MM.1S (cell line): ENCODE results near the gene KLHDC1.

Experiments
- DNase-seq: peaks from one replicate; pipeline ENCODE4 v3.0.0-alpha.2; 2015
- H2AFZ ChIP-seq: fragments of 300-600 bp; sonication (generic); 2 replicates; pipeline ENCODE4 v1.6.0; 2016; ENCODE audit warnings: antibody characterized with exemption, low read length
- H3F3A ChIP-seq: fragments of 300-600 bp; sonication (generic); 2 replicates; pipeline ENCODE4 v1.6.1; 2016; ENCODE audit warnings: mild to moderate bottlenecking, antibody characterized with exemption, low read length, moderate library complexity, mixed read lengths; ENCODE audit not compliant: insufficient read depth
- H3K27ac ChIP-seq: fragments of 300-600 bp; sonication (generic); 2 replicates; pipeline ENCODE4 v1.5.1; 2016; ENCODE audit warnings: mild to moderate bottlenecking, low read length
- H3K27me3 ChIP-seq: fragments of 300-600 bp; sonication (generic); replicated peaks from 2 replicates; pipeline ENCODE4 v1.6.0; 2016; ENCODE audit warnings: low read length; ENCODE audit not compliant: insufficient read depth
- H3K36me3 ChIP-seq: fragments of 300-600 bp; sonication (generic); replicated peaks from 2 replicates; pipeline ENCODE4 v1.6.1; 2016; ENCODE audit warnings: mild to moderate bottlenecking, low read length, mixed read lengths; ENCODE audit not compliant: insufficient read depth
- H3K4me1 ChIP-seq: fragments of 300-600 bp; sonication (generic); 2 replicates; pipeline ENCODE4 v1.6.1; 2016; ENCODE audit warnings: low read length, mixed read lengths
- H3K4me2 ChIP-seq: fragments of 300-600 bp; sonication (generic); 2 replicates; pipeline ENCODE4 v1.6.0; 2016; ENCODE audit warnings: low read depth, low read length
- H3K4me3 ChIP-seq: fragments of 300-600 bp; sonication (generic); 2 replicates; pipeline ENCODE4 v1.5.1; 2016; ENCODE audit warnings: low read length, mixed read lengths
- H3K79me2 ChIP-seq: fragments of 300-600 bp; sonication (generic); 2 replicates; pipeline ENCODE4 v1.6.1; 2016; ENCODE audit warnings: mixed run types, low read length, mixed read lengths
- H3K9ac ChIP-seq: fragments of 300-600 bp; sonication (generic); 2 replicates; pipeline ENCODE4 v1.6.1; 2016; ENCODE audit warnings: low read length, mixed read lengths
- H3K9me2 ChIP-seq: fragments of 300-600 bp; sonication (generic); replicated peaks from 2 replicates; pipeline ENCODE4 v1.6.1; 2016; ENCODE audit warnings: mild to moderate bottlenecking, low read length, mixed read lengths; ENCODE audit not compliant: insufficient read depth
- H3K9me3 ChIP-seq: fragments of 300-600 bp; sonication (generic); replicated peaks from 2 replicates; pipeline ENCODE4 v1.6.1; 2016; ENCODE audit warnings: mild to moderate bottlenecking, low read length, mixed read lengths; ENCODE audit not compliant: insufficient read depth
- H4K20me1 ChIP-seq: fragments of 300-600 bp; sonication (generic); 2 replicates; pipeline ENCODE4 v1.6.1; 2016; ENCODE audit warnings: mild to moderate bottlenecking, low read length, moderate library complexity, mixed read lengths; ENCODE audit not compliant: insufficient read depth
- EZH2 ChIP-seq: fragments of 300-600 bp; sonication (generic); optimal IDR thresholded peaks from 2 replicates; pipeline ENCODE3; 2017; ENCODE audit warnings: low read depth, mild to moderate bottlenecking, antibody characterized with exemption, low read length, mixed read lengths
- EZH2phosphoT487 ChIP-seq: fragments of 300-600 bp; sonication (generic); IDR thresholded peaks from 2 replicates; pipeline ENCODE4 v1.6.1; 2018; ENCODE audit warnings: antibody characterized with exemption, low read length
- TF ChIP-seq, protein P1 (sequence below): fragments of 300-600 bp; sonication (generic); IDR thresholded peaks from 2 replicates; pipeline ENCODE4 v1.5.1; 2016; ENCODE audit warnings: antibody characterized with exemption, low read length, mixed read lengths

The KLHDC1 gene

DNA sequence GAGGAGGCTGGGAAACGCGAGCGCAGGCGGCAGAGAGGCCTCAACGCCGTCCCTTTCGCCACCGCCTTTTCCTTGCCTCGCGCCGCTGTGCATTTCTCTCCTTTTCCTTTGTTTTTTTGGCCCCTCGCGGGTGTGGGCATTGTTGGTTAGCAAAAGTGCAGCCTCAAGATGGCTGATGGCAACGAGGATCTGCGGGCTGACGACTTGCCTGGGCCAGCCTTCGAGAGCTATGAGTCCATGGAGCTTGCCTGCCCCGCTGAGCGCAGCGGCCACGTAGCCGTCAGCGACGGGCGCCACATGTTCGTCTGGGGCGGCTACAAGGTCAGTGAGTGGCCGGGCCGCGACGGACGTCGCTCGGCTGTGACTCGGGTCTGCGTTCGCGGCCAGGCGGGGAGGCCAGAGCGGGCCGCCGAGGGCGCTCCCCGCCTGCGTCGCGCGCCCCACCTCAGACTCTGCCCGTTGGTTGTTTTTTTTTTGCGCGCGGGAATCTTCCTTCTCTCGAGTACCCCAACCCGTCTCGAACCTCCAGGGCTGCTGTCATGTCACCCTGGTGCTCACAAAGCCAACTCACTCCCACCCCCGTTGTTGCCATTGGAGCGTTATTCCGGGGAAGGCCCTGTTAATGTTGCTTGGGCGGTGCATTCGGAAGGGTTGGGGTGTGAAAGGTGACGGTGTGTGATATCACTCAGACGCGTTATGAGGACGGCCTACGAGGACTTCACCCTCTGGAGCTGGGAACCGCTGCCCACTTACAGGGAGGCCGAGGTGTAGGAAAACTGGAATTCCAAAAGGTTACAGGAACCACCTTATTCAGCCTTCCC is 75.6 kb downstream of the KLHDC1 start:
- H3K9me3 ChIP-seq: no peaks in the 10 kb centered on the region
- peak overlapping the region; percentile 96 for H3K4me3 ChIP-seq
- peak overlapping the region; percentile 94 for H3K9ac ChIP-seq
- H3K36me3 ChIP-seq: no peaks in the 10 kb centered on the region
- peak; percentile 17 for DNase-seq
- H3K27me3 ChIP-seq: no peaks in the 10 kb centered on the region
- peak overlapping the region; percentile 53 for H2AFZ ChIP-seq
- peak overlapping the region; percentile 88 for H3K27ac ChIP-seq
- TF ChIP-seq EZH2 (no peak), EZH2phosphoT487 (no peak)
- TF ChIP-seq, protein P1, sequence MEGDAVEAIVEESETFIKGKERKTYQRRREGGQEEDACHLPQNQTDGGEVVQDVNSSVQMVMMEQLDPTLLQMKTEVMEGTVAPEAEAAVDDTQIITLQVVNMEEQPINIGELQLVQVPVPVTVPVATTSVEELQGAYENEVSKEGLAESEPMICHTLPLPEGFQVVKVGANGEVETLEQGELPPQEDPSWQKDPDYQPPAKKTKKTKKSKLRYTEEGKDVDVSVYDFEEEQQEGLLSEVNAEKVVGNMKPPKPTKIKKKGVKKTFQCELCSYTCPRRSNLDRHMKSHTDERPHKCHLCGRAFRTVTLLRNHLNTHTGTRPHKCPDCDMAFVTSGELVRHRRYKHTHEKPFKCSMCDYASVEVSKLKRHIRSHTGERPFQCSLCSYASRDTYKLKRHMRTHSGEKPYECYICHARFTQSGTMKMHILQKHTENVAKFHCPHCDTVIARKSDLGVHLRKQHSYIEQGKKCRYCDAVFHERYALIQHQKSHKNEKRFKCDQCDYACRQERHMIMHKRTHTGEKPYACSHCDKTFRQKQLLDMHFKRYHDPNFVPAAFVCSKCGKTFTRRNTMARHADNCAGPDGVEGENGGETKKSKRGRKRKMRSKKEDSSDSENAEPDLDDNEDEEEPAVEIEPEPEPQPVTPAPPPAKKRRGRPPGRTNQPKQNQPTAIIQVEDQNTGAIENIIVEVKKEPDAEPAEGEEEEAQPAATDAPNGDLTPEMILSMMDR: no peak; the same call in 1 of the 2 replicates
- peaks cover 20% of the 10 kb centered on the region for H3K79me2 ChIP-seq
- H3K4me2 ChIP-seq: peak overlapping the region; percentile 74
- H4K20me1 ChIP-seq: no peaks in the 10 kb centered on the region
- H3K9me2 ChIP-seq: no peaks in the 10 kb centered on the region
- peaks cover 11% of the 10 kb centered on the region; the same call in 1 of the 2 replicates for H3F3A ChIP-seq
- H3K4me1 ChIP-seq: 0 out of 2 replicates have a peak, but pooled peaks cover 3% of the 10 kb centered on the region

DNA sequence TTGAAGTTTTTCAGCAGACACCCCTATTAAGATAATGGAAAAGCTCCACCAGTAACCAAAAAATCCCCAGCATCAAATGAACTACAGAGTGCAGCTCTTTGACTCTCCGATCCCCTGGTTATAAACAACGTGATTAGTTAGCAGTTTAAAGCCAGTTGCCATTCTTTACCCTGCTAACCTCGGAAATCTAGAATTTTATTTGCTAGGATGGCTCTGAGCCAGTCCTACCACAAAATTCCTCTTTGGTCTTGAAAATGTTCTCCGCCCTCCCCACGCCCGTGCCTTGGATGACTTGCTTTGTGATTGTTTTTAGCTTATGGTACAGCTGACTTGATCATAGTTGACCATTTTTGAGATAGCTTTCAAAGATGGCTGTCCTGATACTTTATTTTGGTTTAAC is 76.3 kb downstream of the KLHDC1 start:
- H3K9ac ChIP-seq: peak overlapping the region; percentile 94; the same call in 1 of the 2 replicates
- TF ChIP-seq EZH2 (no peak), EZH2phosphoT487 (no peak)
- TF ChIP-seq, protein P1: no peak
- peak overlapping the region; percentile 88; the same call in 1 of the 2 replicates for H3K27ac ChIP-seq
- no peaks in the 10 kb centered on the region for H3K36me3 ChIP-seq
- peaks cover 11% of the 10 kb centered on the region; the same call in 1 of the 2 replicates for H3F3A ChIP-seq
- peak overlapping the region; percentile 96 for H3K4me3 ChIP-seq
- 0 out of 2 replicates have a peak overlapping the region, but pooled peaks have one; percentile 2 for H2AFZ ChIP-seq
- no peaks in the 10 kb centered on the region for H3K9me3 ChIP-seq
- no peaks in the 10 kb centered on the region for H3K27me3 ChIP-seq
- H3K79me2 ChIP-seq: peaks cover 20% of the 10 kb centered on the region
- H3K4me2 ChIP-seq: peak overlapping the region; percentile 74
- H3K4me1 ChIP-seq: 0 out of 2 replicates have a peak, but pooled peaks cover 3% of the 10 kb centered on the region
- DNase-seq: no peak
- H4K20me1 ChIP-seq: no peaks in the 10 kb centered on the region
- H3K9me2 ChIP-seq: no peaks in the 10 kb centered on the region

DNA sequence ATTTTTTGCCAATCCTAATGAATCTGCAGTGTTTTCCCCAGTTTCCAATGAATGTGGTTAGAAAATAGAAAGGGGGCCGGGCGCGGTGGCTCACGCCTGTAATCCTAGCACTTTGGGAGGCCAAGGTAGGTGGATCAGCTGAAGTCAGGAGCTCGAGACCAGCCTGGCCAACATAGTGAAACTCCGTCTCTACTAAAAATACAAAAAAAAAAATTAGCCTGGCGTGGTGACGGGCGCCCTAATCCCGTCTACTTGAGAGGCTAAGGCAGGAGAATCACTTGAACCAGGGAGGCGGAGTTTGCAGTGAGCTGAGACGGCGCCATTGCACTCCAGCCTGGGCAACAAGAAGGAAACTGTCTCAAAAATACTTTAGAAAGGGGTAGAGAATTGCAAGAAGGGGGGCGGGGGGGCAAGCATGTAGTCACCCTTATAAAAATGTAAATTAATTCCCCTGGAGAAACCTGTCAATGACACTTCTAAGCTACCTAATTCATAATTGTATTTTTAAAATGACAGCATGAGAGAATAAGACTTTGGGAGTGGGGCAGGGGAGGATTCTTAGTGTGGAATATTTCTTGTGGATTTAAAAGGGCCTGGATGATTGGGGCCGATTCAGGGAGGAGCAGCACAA is 76.8 kb downstream of the KLHDC1 start:
- no peaks in the 10 kb centered on the region for H3K27me3 ChIP-seq
- TF ChIP-seq, protein P1: no peak
- TF ChIP-seq EZH2phosphoT487 (no peak), EZH2 (no peak)
- peaks cover 11% of the 10 kb centered on the region; the same call in 1 of the 2 replicates for H3F3A ChIP-seq
- no peak overlapping the region for H2AFZ ChIP-seq
- no peaks in the 10 kb centered on the region for H3K9me2 ChIP-seq
- no peak for DNase-seq
- H4K20me1 ChIP-seq: no peaks in the 10 kb centered on the region
- H3K36me3 ChIP-seq: no peaks in the 10 kb centered on the region
- H3K9ac ChIP-seq: no peak overlapping the region
- 0 out of 2 replicates have a peak, but pooled peaks cover 3% of the 10 kb centered on the region for H3K4me1 ChIP-seq
- no peak overlapping the region for H3K27ac ChIP-seq
- no peaks in the 10 kb centered on the region for H3K9me3 ChIP-seq
- H3K4me2 ChIP-seq: peak overlapping the region; percentile 74
- peaks cover 20% of the 10 kb centered on the region for H3K79me2 ChIP-seq
- peak overlapping the region; percentile 96; the same call in 1 of the 2 replicates for H3K4me3 ChIP-seq
